Muscle layer of colon (tissue), 2 donors: ENCODE measurements around the gene EPB41L3.

Experiments used
- H3K27ac ChIP-seq: one replicate; pipeline ENCODE4 v1.7.0; 2013; ENCODE audit warnings: low read depth, mild to moderate bottlenecking, low read length, moderate library complexity
- H3K27me3 ChIP-seq, 2 donors: one replicate each; pipeline ENCODE4 v1.7.0; 2013; ENCODE audit warnings: low read length in 2 of 2, mild to moderate bottlenecking in 2 of 2; ENCODE audit not compliant: insufficient read depth in 2 of 2, control insufficient read depth in 1 of 2
- H3K36me3 ChIP-seq: one replicate; pipeline ENCODE4 v1.7.0; 2013; ENCODE audit warnings: mild to moderate bottlenecking, low read length; ENCODE audit not compliant: insufficient read depth
- H3K4me1 ChIP-seq: one replicate; pipeline ENCODE4 v1.7.0; 2013; ENCODE audit warnings: mild to moderate bottlenecking, low read length; ENCODE audit not compliant: insufficient read depth
- H3K4me3 ChIP-seq, 2 donors: one replicate each; pipeline ENCODE4 v1.7.0; 2013; ENCODE audit warnings: low read length in 2 of 2, low read depth in 1 of 2, mild to moderate bottlenecking in 1 of 2, moderate library complexity in 1 of 2
- H3K9ac ChIP-seq: one replicate; pipeline ENCODE4 v1.7.0; 2013; ENCODE audit warnings: low read length
- H3K9me3 ChIP-seq: one replicate; pipeline ENCODE4 v1.7.0; 2013; ENCODE audit warnings: mild to moderate bottlenecking, low read length
- donor health status: abdominal sarcoma.
- donor health status: Adenocarcinoma of cecum.

Gene EPB41L3

GRCh38 chr18:5466256-5466655 is 77.5 kb downstream of the EPB41L3 start:
- Histone ChIP-seq H3K36me3 (peaks cover 12% of the 10 kb centered on the region), H3K4me3 (no peak overlapping the region), H3K27ac (no peak overlapping the region), H3K4me1 (peaks cover 31% of the 10 kb centered on the region), H3K9me3 (no peaks in the 10 kb centered on the region), H3K9ac (no peak overlapping the region), H3K27me3 (no peaks in the 10 kb centered on the region)

- H3K4me3 ChIP-seq: no peak overlapping the region
- H3K9ac ChIP-seq: no peak overlapping the region
- H3K27ac ChIP-seq: no peak overlapping the region
- H3K36me3 ChIP-seq: peaks cover 11% of the 10 kb centered on the region
- H3K4me1 ChIP-seq: peaks cover 40% of the 10 kb centered on the region
- no peaks in the 10 kb centered on the region for H3K9me3 ChIP-seq
- H3K27me3 ChIP-seq: no peaks in the 10 kb centered on the region
These were observed 79.5 kb downstream of the EPB41L3 start for GRCh38 chr18:5464251-5464650.

GRCh38 chr18:5463831-5464230 is 80.0 kb downstream of the EPB41L3 start:
- Histone ChIP-seq H3K9ac (no peak overlapping the region), H3K4me1 (peaks cover 40% of the 10 kb centered on the region), H3K4me3 (no peak overlapping the region), H3K27ac (no peak overlapping the region), H3K27me3 (no peaks in the 10 kb centered on the region), H3K36me3 (peaks cover 6% of the 10 kb centered on the region), H3K9me3 (no peaks in the 10 kb centered on the region)

GRCh38 chr18:5463390-5463789 is 80.4 kb downstream of the EPB41L3 start:
- Histone ChIP-seq H3K9me3 (no peaks in the 10 kb centered on the region), H3K4me1 (peaks cover 40% of the 10 kb centered on the region), H3K36me3 (peaks cover 5% of the 10 kb centered on the region), H3K27ac (no peak overlapping the region), H3K9ac (no peak overlapping the region), H3K27me3 (no peaks in the 10 kb centered on the region), H3K4me3 (no peak overlapping the region)

GRCh38 chr18:5462227-5462626 is 81.6 kb downstream of the EPB41L3 start:
- Histone ChIP-seq H3K9ac (no peak overlapping the region), H3K9me3 (no peaks in the 10 kb centered on the region), H3K4me1 (peaks cover 47% of the 10 kb centered on the region), H3K27ac (no peak overlapping the region), H3K36me3 (no peaks in the 10 kb centered on the region), H3K27me3 (no peaks in the 10 kb centered on the region), H3K4me3 (no peak overlapping the region)

GRCh38 chr18:5461041-5461440 is 82.8 kb downstream of the EPB41L3 start:
- no peak overlapping the region for H3K27ac ChIP-seq
- no peaks in the 10 kb centered on the region for H3K27me3 ChIP-seq
- no peak overlapping the region for H3K4me3 ChIP-seq
- H3K9ac ChIP-seq: no peak overlapping the region
- H3K4me1 ChIP-seq: peaks cover 55% of the 10 kb centered on the region
- no peaks in the 10 kb centered on the region for H3K9me3 ChIP-seq
- no peaks in the 10 kb centered on the region for H3K36me3 ChIP-seq

- peak overlapping the region in 1 of 2 donors; percentile 64 for H3K4me3 ChIP-seq
- H3K36me3 ChIP-seq: no peaks in the 10 kb centered on the region
- peaks cover 37% of the 10 kb centered on the region for H3K4me1 ChIP-seq
- peak overlapping the region; percentile 40 for H3K27ac ChIP-seq
- peak overlapping the region; percentile 41 for H3K9ac ChIP-seq
- H3K9me3 ChIP-seq: no peaks in the 10 kb centered on the region
- no peaks in the 10 kb centered on the region for H3K27me3 ChIP-seq
These were observed 86.3 kb downstream of the EPB41L3 start for GRCh38 chr18:5457462-5457957.

GRCh38 chr18:5456577-5457461 is 87.0 kb downstream of the EPB41L3 start:
- no peaks in the 10 kb centered on the region for H3K27me3 ChIP-seq
- H3K9ac ChIP-seq: peak overlapping the region; percentile 41
- no peaks in the 10 kb centered on the region for H3K36me3 ChIP-seq
- H3K27ac ChIP-seq: peak overlapping the region; percentile 40
- peaks cover 32% of the 10 kb centered on the region for H3K4me1 ChIP-seq
- peak overlapping the region; percentile 15 to 64 for H3K4me3 ChIP-seq
- H3K9me3 ChIP-seq: no peaks in the 10 kb centered on the region

- H3K36me3 ChIP-seq: no peaks in the 10 kb centered on the region
- H3K4me1 ChIP-seq: peaks cover 21% of the 10 kb centered on the region
- no peaks in the 10 kb centered on the region for H3K9me3 ChIP-seq
- no peaks in the 10 kb centered on the region for H3K27me3 ChIP-seq
- no peak overlapping the region for H3K4me3 ChIP-seq
- H3K9ac ChIP-seq: no peak overlapping the region
- H3K27ac ChIP-seq: no peak overlapping the region
These were observed 88.1 kb downstream of the EPB41L3 start for GRCh38 chr18:5455674-5456073.

GRCh38 chr18:5452943-5453443 is 90.8 kb downstream of the EPB41L3 start:
- peaks cover 17% of the 10 kb centered on the region for H3K4me1 ChIP-seq
- H3K9me3 ChIP-seq: no peaks in the 10 kb centered on the region
- H3K36me3 ChIP-seq: no peaks in the 10 kb centered on the region
- H3K4me3 ChIP-seq: no peak overlapping the region
- H3K27ac ChIP-seq: no peak overlapping the region
- no peaks in the 10 kb centered on the region for H3K27me3 ChIP-seq
- no peak overlapping the region for H3K9ac ChIP-seq

- Histone ChIP-seq H3K36me3 (no peaks in the 10 kb centered on the region), H3K27me3 (no peaks in the 10 kb centered on the region), H3K27ac (no peak overlapping the region), H3K4me3 (no peak overlapping the region), H3K9me3 (no peaks in the 10 kb centered on the region), H3K9ac (no peak overlapping the region), H3K4me1 (peaks cover 7% of the 10 kb centered on the region)
These were observed 91.9 kb downstream of the EPB41L3 start for GRCh38 chr18:5451871-5452270.
